Keratinocyte (primary cell): ENCODE results near the gene ALG5. TPM values are rescaled to one million over a fixed set of nuclear protein-coding genes. Genes with fewer than 3 reads are reported as not detected.

Experiments
- DNase-seq: peaks from one replicate; pipeline ENCODE4 v3.0.0-alpha.2; 2011; ENCODE audit warnings: low read depth, missing footprints, low spot score
- FAIRE-seq: peaks from 2 replicates; lab custom pipeline; 2011; peaks lifted over from hg19 to GRCh38; lab: Jason Lieb, UNC
- H2AFZ ChIP-seq: 2 replicates; pipeline ENCODE4 v1.6.0; 2012; ENCODE audit warnings: low read length, control low read depth, inconsistent platforms; ENCODE audit not compliant: control insufficient read depth
- H3K27ac ChIP-seq: 2 replicates; pipeline ENCODE4 v1.5.1; 2011; ENCODE audit warnings: low read length; ENCODE audit not compliant: control insufficient read depth, insufficient read depth
- H3K27me3 ChIP-seq: 3 replicates; pipeline ENCODE4 v1.6.0; 2011; ENCODE audit warnings: low read length; ENCODE audit not compliant: control insufficient read depth, insufficient read depth; ENCODE audit errors: extremely low read depth
- H3K36me3 ChIP-seq, 2 experiments: 2 replicates in 1 of 2; 3 replicates in 1 of 2; pipeline ENCODE4 v1.5.1; 2011; ENCODE audit warnings: low read length in 2 of 2, mild to moderate bottlenecking in 1 of 2; ENCODE audit not compliant: control insufficient read depth in 2 of 2, insufficient read depth in 2 of 2; ENCODE audit errors: extremely low read depth in 1 of 2
- H3K4me1 ChIP-seq: 3 replicates; pipeline ENCODE4 v1.5.1; 2011; ENCODE audit warnings: low read length; ENCODE audit not compliant: control insufficient read depth, insufficient read depth; ENCODE audit errors: extremely low read depth
- H3K4me2 ChIP-seq: 3 replicates; pipeline ENCODE4 v1.6.0; 2011; ENCODE audit warnings: low read depth, low read length; ENCODE audit not compliant: control insufficient read depth, insufficient read depth; ENCODE audit errors: extremely low read depth
- H3K4me3 ChIP-seq, 3 experiments: fragments of 200-600 bp in 1 of 3; sonication (generic) in 1 of 3; 2 replicates in 2 of 3; 3 replicates in 1 of 3; pipeline ENCODE4 v1.5.1; 2011 to 2016; ENCODE audit warnings: low read length in 3 of 3, mild to moderate bottlenecking in 3 of 3, control low read depth in 2 of 3, inconsistent platforms in 1 of 3, low read depth in 1 of 3, mixed read lengths in 1 of 3, mixed run types in 1 of 3, moderate library complexity in 1 of 3; ENCODE audit not compliant: control insufficient read depth in 2 of 3, insufficient read depth in 2 of 3; ENCODE audit errors: extremely low read depth in 1 of 3
- H3K79me2 ChIP-seq: 2 replicates; pipeline ENCODE4 v1.6.0; 2012; ENCODE audit warnings: low read length; ENCODE audit not compliant: control insufficient read depth, insufficient read depth
- H3K9ac ChIP-seq: 3 replicates; pipeline ENCODE4 v1.6.0; 2011; ENCODE audit warnings: low read length; ENCODE audit not compliant: control insufficient read depth, insufficient read depth; ENCODE audit errors: extremely low read depth
- H3K9me1 ChIP-seq: 3 replicates; pipeline ENCODE4 v1.6.0; 2011; ENCODE audit warnings: low read length; ENCODE audit not compliant: control insufficient read depth, insufficient read depth; ENCODE audit errors: extremely low read depth
- H3K9me3 ChIP-seq: 2 replicates; pipeline ENCODE4 v1.5.1; 2012; ENCODE audit warnings: low read depth, low read length; ENCODE audit not compliant: control insufficient read depth
- H4K20me1 ChIP-seq: 3 replicates; pipeline ENCODE4 v1.6.0; 2011; ENCODE audit warnings: low read length; ENCODE audit not compliant: control insufficient read depth, insufficient read depth; ENCODE audit errors: extremely low read depth
- CTCF ChIP-seq, 3 experiments: IDR thresholded peaks in 1 of 3; conservative IDR thresholded peaks in 1 of 3; optimal IDR thresholded peaks in 1 of 3; 2 replicates in 2 of 3; 3 replicates in 1 of 3; pipeline versions ENCODE3 to v1.5.1; 2011; ENCODE audit warnings: low read length in 3 of 3, mild to moderate bottlenecking in 3 of 3, moderate library complexity in 2 of 3, control low read depth in 1 of 3, inconsistent platforms in 1 of 3; ENCODE audit not compliant: insufficient read depth in 2 of 3; ENCODE audit errors: extremely low read depth in 1 of 3
- EZH2 ChIP-seq: IDR thresholded peaks from one replicate; pipeline ENCODE4 v1.6.1; 2012; ENCODE audit warnings: inconsistent platforms, mild to moderate bottlenecking, low read length, moderate library complexity
- dilution Hi-C: fragments of 300-500 bp; cut with MboI; formaldehyde crosslinking; loops from one replicate; pipeline ENCODE4 v1.7.0; 2020; ENCODE audit warnings: low sequenced_read_pairs; ENCODE audit not compliant: extremely low pct_ligation_motif_present
- polyA plus RNA-seq, 5 experiments: library from polyadenylated mRNA; depleted of rRNA in 3 of 5; stranded (reverse) in 3 of 5; stranded (forward) in 1 of 5; unstranded in 1 of 5; fragments of >200 nt; gene quantifications; 1 replicate in 1 of 5; 2 replicates in 3 of 5; 3 replicates in 1 of 5; pipeline versions ENCODE4 v1.2.1 to v1.2.3, GENCODE V29; 2011 to 2012; ENCODE audit warnings: missing spikeins in 2 of 5, low read depth in 1 of 5, low replicate concordance in 1 of 5

Gene ALG5
- polyA plus RNA-seq, 1 donor (not counting 4 experiments of a cell fraction or from before 2014, with no cell fraction given) = 63.9 TPM

GRCh38 chr13:36918246-36919131 is 80.7 kb downstream of the ALG5 start:
- no peak overlapping the region for H3K9ac ChIP-seq

GRCh38 chr13:36917311-36917710 is 81.8 kb downstream of the ALG5 start:
- Histone ChIP-seq H3K9me3 (no peaks in the 10 kb centered on the region), H4K20me1 (no peaks in the 10 kb centered on the region), H2AFZ (no peak overlapping the region), H3K4me1 (peaks cover 5% of the 10 kb centered on the region), H3K9ac (no peak overlapping the region), H3K9me1 (no peaks in the 10 kb centered on the region), H3K27me3 (peaks cover 11% of the 10 kb centered on the region), H3K27ac (no peak overlapping the region), H3K4me3 (no peak overlapping the region), H3K79me2 (no peaks in the 10 kb centered on the region), H3K4me2 (no peak overlapping the region), H3K36me3 (no peaks in the 10 kb centered on the region)
- dilution Hi-C loops = no loop called here
- no peak for TF ChIP-seq CTCF (optimal IDR thresholded peaks at IDR 0.05 in 1 of 3, IDR thresholded peaks at IDR 0.05 in 1 of 3, conservative IDR thresholded peaks at IDR 0.05 in 1 of 3; ENCODE audit: extremely low read depth in 1 of 3, insufficient read depth in 2 of 3, low read length in 3 of 3)
- TF ChIP-seq EZH2 = no peak
- DNase-seq = no peak
- no peak for FAIRE-seq

More at GRCh38 chr13:36918246-36919131, 80.7 kb downstream of the ALG5 start:
- no peak overlapping the region for H3K27ac ChIP-seq
- H4K20me1 ChIP-seq = no peaks in the 10 kb centered on the region
- TF ChIP-seq EZH2 (no peak), CTCF (optimal IDR thresholded peaks at IDR 0.05 in 1 of 3, IDR thresholded peaks at IDR 0.05 in 1 of 3, conservative IDR thresholded peaks at IDR 0.05 in 1 of 3; ENCODE audit: extremely low read depth in 1 of 3, insufficient read depth in 2 of 3, low read length in 3 of 3) (no peak)
- H3K79me2 ChIP-seq = no peaks in the 10 kb centered on the region
- peaks cover 11% of the 10 kb centered on the region for H3K27me3 ChIP-seq
- H3K4me3 ChIP-seq = peak overlapping the region in 2 of 3 experiments; percentile 52 to 68
- peaks cover 5% of the 10 kb centered on the region for H3K4me1 ChIP-seq
- DNase-seq (no peak), FAIRE-seq (peak; percentile 69)
- peak overlapping the region; percentile 42 for H2AFZ ChIP-seq
- H3K36me3 ChIP-seq = no peaks in the 10 kb centered on the region
- H3K9me1 ChIP-seq = no peaks in the 10 kb centered on the region
- H3K4me2 ChIP-seq = peak overlapping the region; percentile 77
- dilution Hi-C loops = no loop called here
- H3K9me3 ChIP-seq = no peaks in the 10 kb centered on the region
